Endometrial microvascular endothelial cells (primary cell): ENCODE results near the gene APLNR. TPM values are rescaled to one million over a fixed set of nuclear protein-coding genes. Genes with fewer than 3 reads are reported as not detected.

Experiments
- in situ Hi-C: cut with HindIII; loops from 2 replicates; pipeline ENCODE4 v1.10.0; 2017; ENCODE audit warnings: low sequenced_read_pairs, low pct_unique_long_range_greater_than_20kb; ENCODE audit errors: inconsistent ontology term
- total RNA-seq: library from RNA; depleted of rRNA; stranded (reverse); fragments of >200 nt; gene quantifications from one replicate; pipeline ENCODE4 v1.2.3, GENCODE V29; 2015; ENCODE audit errors: inconsistent ontology term

The APLNR gene
- total RNA-seq, 1 donor from 2014 or later: not detected

DNA sequence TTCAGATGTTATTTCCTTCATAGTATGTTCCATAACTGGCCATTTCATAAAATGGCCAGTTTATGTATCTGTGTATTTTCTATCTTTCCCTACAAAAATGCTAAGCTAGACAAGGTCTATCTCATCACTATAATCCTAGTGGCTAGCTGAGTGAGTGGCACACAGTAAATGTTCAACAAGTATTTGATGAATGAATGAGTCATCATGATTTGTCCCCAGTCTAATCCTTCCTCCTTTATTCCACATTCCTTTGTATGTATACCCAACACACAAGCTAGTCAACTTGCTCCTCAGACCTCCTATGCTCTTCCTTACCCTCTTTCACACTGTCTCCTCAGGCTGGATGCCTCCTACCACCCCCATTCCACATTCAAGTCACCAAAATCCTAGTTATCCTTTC lies 12.5 kb downstream of the APLNR start:
- in situ Hi-C loops: no loop called here

DNA sequence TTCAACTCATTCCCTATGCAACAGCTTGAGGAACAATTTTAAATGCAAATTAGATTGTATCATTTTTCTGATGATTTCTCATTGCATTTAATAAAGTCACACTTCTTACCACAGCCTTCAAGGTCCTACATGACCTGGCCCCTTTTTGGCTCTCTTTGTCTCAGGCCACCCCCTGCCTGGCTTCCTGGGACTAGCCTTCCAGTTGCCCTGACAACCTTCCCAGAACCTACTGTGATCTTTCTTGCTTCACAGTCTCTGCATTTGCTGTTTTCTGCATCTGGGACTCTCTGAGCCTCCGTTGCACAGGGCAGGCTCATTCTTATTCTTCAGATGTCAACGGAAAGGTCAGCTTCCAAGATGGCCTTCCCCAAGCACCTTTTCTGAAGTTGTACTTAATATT lies 12.9 kb downstream of the APLNR start:
- in situ Hi-C loops: no loop called here

DNA sequence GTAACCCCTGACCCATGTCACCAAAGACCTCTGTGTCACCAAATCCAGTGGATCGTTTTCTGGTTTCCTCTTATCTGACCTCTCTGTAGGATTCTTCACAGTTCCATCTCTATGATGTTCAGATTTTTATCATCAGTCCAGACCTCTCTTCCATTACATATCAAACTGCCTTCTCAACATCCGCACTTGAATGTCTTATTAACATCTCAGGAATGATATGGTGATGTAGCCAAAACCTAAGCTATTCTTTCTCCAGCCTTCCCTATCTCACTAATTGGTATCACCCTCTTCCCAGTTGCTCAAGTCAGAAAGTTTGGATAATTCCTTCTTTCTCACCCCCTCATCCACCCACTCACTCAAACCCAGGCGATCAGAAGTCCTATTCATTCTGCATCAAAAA lies 13.4 kb downstream of the APLNR start:
- in situ Hi-C loops: no loop called here

DNA sequence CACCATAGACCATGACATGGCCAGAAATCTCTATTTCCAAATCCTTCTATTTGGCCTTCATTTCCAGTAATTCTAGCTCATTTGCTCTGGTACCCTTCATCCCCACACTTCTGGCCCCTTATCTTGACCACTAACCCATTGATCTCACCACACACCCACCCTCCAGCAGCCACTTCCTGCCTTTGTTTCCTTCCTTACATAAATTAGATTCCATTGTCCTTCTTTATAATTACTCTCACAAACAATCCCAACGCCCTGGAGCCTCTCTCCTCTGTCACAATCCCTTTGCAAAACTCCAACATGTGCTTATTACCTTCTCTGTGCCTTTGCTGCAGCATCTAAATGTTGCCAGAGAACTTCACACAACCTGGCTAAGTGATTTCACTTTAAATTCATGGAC lies 14.8 kb downstream of the APLNR start:
- in situ Hi-C loops: no loop called here

DNA sequence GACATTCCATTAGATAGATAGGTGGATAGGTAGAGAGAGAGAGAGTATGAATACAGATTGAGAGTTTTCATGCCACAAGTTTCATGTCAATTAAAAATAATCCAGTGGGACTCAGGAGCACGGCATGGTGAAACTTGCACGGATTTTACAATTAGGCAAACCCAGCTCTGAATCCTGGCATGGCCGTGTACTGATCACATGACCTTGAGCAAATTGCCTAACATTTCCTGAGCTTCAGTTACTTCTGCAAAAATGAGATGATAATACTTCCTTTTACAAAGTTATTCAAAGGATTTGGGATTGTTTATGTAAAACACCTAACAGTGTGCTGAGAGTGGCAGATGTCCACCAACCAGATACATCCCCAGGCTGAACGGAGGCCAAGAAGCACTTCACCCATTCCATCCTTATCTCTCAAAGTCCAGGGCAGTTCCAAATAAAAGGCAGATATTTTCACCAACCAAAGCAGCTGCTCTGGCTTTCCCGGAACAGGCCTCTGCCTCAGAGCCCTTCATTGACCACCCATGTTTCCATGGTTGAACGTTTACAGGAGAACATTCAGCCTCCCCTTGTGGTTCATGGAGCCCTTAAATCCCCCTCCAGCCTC lies 17.9 kb downstream of the APLNR start:
- in situ Hi-C loops: no loop called here

DNA sequence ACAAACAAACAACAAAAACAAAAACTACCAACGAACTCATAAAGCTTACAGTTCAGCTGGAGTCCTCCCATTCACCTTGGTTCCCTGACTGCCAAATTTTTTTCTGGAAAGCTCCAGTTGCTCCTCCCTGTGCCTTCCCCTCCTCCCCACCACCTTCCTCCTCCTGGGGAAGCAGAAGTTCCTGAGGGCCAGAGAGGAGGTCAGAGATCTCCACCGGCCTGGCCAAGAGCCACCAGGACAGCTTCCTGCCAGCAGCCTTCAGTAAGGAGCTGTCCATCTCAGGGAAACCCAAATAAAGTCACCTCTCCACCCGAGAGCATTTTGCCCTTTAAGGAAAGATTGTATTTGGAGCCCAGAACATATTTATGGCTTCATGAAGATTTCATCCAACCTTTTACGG lies 20.0 kb downstream of the APLNR start:
- in situ Hi-C loops: no loop called here

DNA sequence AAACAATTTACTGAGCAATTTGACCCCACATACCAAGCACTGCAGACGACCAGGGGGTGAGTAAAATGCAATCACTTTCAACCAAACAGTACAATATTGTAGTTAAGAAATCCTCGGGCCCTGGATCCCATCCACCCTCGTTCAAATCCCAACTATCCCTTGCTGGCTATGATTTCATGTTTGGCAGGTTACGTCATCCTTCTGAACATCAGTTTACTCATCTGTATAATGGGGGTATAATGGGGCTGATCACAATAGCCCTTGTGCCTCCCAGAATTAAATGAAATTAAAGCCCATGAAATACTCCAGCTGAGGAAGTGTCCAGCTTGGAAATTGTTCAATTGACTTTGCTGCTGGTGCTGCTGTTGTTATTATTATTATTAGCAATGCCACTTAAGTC lies 20.6 kb downstream of the APLNR start:
- in situ Hi-C loops: no loop called here

DNA sequence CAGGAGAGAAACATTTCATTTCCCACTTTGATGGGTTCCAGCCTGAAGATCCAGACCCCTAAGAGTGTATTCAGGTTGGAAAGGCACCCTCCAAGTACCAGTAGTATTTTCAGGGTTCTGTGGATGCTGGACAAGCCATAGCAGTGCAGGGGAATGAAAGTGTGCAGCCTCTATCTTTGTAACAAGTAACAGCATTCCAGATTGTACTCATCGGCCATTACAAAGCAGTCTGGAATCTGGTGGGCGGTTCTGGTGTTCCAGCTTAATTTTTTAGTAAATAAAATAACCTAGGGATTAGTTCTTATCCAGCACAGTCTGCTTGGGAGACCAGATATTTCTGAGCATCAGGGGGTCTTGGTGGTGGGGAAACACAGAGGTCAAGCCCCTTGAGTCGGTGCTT lies 22.6 kb downstream of the APLNR start:
- in situ Hi-C loops: no loop called here

DNA sequence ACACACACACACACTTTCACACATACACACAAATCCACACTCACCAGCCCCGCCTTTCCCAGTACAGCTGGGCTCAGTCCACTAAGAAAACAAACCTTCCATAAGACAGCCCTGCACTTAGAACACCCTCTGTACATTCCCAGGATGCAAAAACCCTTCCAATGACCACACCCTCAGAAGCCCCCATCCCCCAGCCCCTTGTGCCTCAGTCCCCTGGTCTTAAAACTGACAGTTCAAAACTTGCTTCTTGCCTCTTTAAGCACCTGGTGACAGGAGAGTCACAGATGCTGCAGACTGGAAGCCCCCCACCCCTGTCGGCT lies 23.0 kb downstream of the APLNR start:
- in situ Hi-C loops: no loop called here

DNA sequence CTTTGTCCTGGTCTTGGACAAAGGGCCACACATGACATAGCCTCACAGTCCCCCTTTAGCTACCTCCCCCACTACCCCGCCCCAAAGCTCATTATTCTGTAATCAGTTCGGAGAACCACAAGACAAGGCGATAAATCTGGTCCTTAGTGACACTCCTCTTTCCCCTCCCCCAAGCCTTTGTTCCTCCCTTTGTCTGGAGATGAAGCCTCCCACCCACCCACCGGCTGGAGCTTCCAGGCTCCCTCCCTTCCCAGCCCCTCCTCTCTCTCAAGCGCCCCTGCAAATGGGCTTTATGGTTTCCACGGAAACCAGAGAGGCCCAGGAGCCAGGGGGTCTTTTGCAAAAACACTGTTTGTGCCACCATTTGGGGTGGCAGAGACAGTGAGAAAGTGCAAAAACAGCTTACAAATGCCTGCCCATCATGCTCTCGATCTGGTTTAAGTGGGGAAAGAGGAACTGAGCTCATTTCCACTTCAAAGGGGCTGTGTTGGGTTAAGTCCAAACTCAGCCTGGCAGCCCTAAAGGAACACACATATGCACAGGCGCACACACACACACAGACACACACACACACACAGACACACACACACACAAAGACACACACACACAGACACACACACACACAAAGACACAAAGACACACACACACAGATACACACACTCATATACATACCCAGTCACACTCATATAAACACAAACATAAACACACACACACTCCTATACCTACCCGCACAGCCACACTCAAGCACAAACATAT lies 23.5 kb downstream of the APLNR start:
- in situ Hi-C loops: no loop called here

DNA sequence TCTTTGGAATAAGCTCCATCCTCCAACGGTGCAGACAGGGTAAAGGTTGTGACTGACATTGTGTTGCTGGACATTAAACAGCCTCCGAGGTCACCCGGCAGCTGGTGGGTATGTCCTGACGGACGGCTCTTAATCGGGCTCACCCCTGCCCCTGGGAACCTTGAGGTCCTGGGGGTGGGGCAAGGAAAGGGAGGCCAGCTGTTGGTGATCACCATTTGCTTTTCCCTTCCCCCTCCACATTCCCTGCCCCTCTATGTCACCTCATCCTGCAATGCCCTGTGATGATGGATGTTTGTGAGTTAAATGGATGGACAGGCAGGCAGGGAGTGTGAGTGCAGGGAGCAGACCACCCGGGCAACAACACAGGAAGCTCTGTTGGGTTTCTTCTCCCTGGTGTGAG lies 26.3 kb downstream of the APLNR start:
- in situ Hi-C loops: no loop called here

DNA sequence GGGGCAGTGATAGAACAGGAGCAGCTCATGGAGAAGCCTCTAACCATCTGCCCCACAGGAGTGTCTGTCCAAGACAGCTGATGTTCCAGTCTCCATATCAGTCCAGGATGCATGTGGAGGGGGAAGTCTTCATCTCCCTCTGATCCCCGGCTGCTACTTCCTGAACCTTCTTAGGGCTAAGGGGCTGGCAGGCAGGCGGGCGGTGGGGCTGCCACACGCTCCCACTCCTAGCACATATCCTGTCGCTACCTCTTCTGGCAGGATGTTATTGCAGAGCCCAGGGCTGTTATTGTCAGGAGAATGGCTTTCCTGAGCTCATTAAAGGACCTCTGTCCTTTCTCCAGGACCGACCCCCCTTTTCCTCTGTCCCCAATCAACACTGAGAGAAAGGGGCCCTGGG lies 29.9 kb downstream of the APLNR start:
- in situ Hi-C loops: no loop called here

DNA sequence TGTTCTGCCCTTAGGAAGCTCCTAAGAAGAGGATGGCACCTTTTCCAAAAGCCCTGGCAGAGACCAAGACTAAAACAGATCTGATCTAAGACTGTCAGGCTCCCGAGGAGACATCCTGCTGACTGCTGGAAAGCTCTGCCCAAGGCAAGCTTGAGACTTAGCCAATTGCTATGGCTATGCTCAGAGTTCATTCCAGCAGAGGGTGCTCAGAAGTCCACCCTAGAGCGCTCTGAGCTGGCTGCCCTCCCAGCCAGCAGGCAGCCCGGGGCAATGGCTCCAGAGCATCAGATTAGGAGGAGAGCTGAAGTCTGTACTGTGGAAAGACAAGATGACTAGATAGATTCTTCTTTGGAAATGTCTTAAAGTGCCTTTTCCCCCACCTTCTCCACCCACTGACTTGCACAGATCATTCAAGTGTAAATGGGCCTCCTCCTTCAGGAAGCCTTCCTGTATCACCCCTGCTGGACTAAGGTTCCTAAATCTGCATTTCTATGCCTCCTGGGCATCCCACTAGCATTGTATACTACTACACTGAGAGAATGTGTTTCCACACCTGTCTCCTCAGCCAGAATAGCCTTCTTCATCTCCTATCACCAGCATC lies 31.9 kb downstream of the APLNR start:
- in situ Hi-C loops: no loop called here

DNA sequence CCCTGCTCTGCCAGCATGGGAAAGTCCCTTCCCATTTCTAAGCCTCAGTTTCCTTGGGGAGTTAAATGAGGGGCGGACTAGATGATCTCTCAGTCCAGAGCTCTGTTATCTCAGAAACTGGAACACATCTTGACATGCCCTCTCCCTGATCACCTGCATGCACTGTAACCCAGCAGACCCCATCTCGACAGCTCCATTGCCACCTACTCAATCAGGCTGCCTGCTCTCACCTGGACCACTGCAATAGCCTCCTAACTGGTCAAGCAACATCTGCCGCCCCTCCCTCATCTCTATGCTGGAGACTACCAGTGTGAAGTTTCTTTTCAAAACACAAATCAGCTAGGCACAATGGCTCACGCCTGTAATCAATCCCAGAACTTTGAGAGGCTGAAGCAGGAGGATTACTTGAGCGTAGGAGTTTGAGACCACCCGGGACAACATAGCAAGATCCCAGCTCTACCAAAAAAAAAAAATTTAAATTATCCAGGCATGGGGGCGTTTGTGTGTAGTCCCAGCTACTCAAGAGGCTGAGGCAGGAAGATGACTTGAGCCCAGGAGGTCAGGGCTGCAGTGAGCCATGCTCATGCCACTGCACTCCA lies 33.1 kb downstream of the APLNR start:
- in situ Hi-C loops: no loop called here

DNA sequence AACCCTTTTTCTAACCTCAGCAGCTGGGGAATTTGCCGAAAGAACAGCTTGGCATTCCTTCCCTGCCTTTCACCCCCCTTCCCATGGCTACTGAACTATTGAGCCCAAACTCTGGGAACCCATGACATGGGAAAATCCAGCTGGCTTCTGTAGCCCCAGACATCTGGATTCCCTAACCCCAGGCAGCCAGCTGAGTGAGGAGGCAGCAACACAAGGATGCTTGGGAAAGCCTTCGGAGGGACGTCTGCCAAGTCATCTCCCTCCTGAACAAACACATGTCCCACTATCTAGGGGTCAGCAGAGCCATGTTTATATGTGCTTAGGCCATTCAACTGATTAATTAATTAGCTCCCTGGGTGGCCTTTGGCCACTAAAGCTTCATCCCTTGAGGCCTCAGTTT lies 33.7 kb downstream of the APLNR start:
- in situ Hi-C loops: no loop called here

DNA sequence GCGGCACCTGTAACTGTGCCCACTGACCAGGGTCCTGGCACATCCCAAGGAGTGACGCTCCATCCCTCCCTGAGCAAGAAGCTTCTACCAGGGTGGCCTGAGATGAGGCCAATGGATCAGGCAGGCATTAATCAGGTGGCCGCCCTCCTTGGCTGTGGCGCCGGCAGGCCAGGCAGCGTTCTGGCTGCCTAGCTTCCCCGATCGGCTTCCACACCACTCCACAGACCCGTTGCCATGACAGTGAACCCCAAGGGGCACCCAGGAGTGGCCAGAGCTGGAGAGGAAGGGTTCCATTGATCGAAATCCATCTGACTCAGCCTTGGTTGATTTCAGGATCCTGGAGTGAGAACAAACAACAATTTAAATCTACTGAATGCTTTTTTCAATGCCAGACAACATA lies 34.8 kb downstream of the APLNR start:
- in situ Hi-C loops: no loop called here

DNA sequence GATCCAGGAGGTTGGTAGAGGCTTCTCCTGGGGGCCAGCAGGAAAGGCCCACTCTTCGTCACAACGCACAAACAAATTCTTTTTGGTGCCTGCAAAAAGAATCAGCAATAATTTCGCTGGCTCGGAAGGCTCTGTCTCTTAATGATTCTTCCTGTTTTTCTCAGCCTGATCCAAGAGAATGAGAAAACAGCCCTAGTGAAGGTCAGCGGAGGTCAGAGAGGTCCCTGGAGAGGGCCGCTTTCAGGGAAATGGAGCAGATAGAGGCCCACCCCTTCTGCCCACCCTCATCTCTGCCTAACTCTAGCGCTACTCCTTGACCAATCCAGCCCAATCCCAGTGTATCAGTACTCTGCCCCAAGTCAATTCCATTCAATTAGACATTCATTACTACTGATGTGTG lies 36.1 kb downstream of the APLNR start:
- in situ Hi-C loops: no loop called here

DNA sequence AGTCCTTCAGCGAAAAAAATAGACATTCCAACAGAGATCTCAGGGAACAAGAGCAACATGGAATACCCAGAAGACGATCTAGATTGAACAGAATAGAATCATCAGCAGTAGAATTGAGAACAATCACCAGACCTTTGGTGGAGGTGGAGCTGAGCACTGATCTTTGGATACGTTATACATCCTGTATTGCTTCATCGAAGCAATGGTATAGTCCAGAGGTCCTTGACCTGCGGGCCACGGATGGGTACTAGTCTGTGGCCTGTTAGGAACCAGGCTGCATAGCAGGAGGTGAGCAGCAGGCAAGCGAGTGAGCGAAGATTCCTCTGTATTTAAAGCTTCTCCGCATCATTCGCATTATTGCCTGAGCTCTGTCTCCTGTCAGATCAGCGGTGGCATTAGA lies 37.7 kb downstream of the APLNR start:
- in situ Hi-C loops: no loop called here

DNA sequence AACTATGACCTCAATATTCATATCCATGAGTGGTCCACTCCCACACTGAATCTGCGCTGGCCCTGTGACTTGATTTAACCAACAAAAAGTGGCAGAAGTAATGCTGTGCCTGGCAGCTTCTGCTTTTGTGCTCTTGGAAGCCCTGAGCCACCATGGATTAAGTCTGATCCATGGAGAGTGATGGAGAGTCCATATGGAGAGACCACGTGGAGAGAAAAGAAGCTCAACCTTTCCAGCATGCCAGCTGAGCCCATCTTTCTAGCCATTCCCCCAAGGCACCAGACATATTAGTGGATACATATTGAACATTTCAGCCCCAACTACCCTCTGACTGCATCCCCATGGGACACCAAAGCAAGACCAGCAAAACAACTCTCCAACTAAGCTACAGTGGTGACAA lies 39.3 kb downstream of the APLNR start:
- in situ Hi-C loops: no loop called here

DNA sequence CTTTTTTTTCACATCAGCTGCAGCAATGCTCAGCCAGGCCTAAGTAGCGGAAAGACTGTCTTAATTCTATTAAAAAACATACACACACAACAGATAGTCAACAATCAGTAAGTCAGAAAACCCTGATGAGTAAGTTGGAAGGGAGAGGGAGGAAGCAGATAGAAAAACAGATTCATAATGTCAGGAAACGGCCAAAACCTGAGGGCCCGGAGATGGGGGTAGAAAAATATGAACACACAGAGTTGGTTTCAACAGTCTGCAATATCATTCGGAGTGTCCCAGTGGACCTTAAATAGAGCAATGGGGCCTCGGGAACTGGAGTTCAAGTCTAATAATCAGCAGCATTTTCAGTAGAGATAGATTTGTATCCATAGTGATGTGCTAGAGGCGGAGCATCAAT lies 40.5 kb downstream of the APLNR start:
- in situ Hi-C loops: no loop called here
